Right forelimb (tissue), 1 donor: ENCODE results near the gene RBM19.

Experiments
- DNase-seq: peaks from one replicate; pipeline ENCODE4 v3.0.0-alpha.2; 2018

The RBM19 gene

GRCh38 chr12:113798552-113798951 is 167.6 kb downstream of the RBM19 start:
- DNase-seq, result no peak

- no peak for DNase-seq
These were observed 168.6 kb downstream of the RBM19 start for GRCh38 chr12:113797535-113797868.

GRCh38 chr12:113796852-113797534 is 169.1 kb downstream of the RBM19 start:
- DNase-seq, result no peak

GRCh38 chr12:113796066-113796827 is 169.9 kb downstream of the RBM19 start:
- no peak for DNase-seq

- no peak for DNase-seq
These were observed 170.7 kb downstream of the RBM19 start for GRCh38 chr12:113795445-113795844.

- no peak for DNase-seq
These were observed 171.4 kb downstream of the RBM19 start for GRCh38 chr12:113794774-113795173.

- DNase-seq, result no peak
These were observed 172.9 kb downstream of the RBM19 start for GRCh38 chr12:113793250-113793649.

GRCh38 chr12:113792450-113792849 is 173.7 kb downstream of the RBM19 start:
- no peak for DNase-seq

- no peak for DNase-seq
These were observed 177.9 kb downstream of the RBM19 start for GRCh38 chr12:113788020-113788856.

- DNase-seq, result no peak
These were observed 180.0 kb downstream of the RBM19 start for GRCh38 chr12:113786107-113786506.

- no peak for DNase-seq
These were observed 182.3 kb downstream of the RBM19 start for GRCh38 chr12:113783811-113784210.

- no peak for DNase-seq
These were observed 183.3 kb downstream of the RBM19 start for GRCh38 chr12:113782873-113783272.

- DNase-seq, result no peak
These were observed 184.5 kb downstream of the RBM19 start for GRCh38 chr12:113781415-113782198.

- DNase-seq, result no peak
These were observed 186.4 kb downstream of the RBM19 start for GRCh38 chr12:113779774-113780173.

GRCh38 chr12:113778432-113779132 is 187.5 kb downstream of the RBM19 start:
- DNase-seq, result no peak

GRCh38 chr12:113777751-113778150 is 188.4 kb downstream of the RBM19 start:
- no peak for DNase-seq

- no peak for DNase-seq
These were observed 189.6 kb downstream of the RBM19 start for GRCh38 chr12:113776536-113776935.

- no peak for DNase-seq
These were observed 191.6 kb downstream of the RBM19 start for GRCh38 chr12:113774526-113774925.

GRCh38 chr12:113772505-113773030 is 193.6 kb downstream of the RBM19 start:
- no peak for DNase-seq

GRCh38 chr12:113770389-113770865 is 195.7 kb downstream of the RBM19 start:
- DNase-seq, result no peak

GRCh38 chr12:113769305-113769704 is 196.8 kb downstream of the RBM19 start:
- no peak for DNase-seq

- DNase-seq, result no peak
These were observed 197.3 kb downstream of the RBM19 start for GRCh38 chr12:113768850-113769249.
